GM19043 (cell line): ENCODE measurements around the gene SVIP.

ENCODE experiments used
- ATAC-seq: cut with Tn5 transposase; IDR thresholded peaks from one replicate; pipeline ENCODE4 v1.9.1; 2021; ENCODE audit warnings: low read depth; ENCODE audit not compliant: unreplicated experiment

Gene SVIP

DNA sequence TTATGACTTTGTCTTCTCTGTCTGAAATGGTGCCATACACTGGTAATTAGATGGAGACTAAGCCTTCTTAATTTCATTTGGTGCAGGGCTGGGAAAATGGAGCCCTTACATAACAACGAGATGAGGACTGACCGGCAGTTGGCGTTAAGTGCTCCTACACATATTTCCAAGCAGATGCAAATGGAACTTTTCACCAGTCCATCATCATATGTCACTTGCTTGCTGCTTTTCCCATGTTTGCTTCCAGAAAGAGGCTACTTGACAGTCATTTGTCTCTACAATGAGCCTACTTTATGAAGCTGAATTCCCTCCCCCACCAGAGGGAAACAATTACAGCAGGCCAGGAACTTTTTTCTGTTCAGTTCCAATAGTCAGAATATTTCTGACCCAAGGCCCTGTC lies 32.6 kb downstream of the SVIP start:
- no peak for ATAC-seq

DNA sequence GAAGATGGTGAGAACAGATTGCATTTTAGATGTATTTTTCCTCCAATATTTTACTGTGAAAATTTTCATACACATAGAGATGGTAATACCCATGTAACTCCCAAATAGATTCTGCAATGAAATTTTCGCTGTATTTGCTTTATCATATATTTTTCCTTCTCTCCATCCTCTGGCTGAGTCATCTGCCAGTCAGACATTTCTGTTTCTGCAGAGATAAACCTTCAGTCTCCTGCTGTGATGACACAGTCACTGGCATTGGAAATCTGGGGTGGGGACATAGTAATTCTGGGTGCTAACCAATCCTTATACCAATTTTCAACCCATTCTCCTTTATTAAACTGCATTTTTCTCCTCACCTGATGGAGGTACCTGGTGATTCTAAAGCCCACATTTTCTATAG lies 33.7 kb downstream of the SVIP start:
- no peak for ATAC-seq

DNA sequence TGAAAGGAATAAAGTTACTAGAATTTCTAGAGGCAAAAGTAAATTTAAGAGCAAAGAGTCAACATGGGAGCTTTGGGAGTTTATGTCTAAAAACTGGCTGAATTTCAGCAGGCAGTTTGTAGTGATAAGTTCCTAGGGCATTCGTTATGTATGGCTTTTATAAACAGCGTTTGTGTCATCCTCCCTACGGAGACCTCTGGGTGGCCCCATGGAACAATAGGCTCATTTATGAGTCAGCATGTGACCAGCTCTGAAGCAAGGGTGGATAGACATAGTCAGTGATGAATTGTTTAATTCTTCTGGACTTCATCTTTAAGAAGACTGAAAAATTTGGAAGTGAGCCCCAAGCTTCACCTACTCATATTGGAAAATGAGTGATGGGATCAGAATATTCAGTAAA lies 37.1 kb downstream of the SVIP start:
- no peak for ATAC-seq

DNA sequence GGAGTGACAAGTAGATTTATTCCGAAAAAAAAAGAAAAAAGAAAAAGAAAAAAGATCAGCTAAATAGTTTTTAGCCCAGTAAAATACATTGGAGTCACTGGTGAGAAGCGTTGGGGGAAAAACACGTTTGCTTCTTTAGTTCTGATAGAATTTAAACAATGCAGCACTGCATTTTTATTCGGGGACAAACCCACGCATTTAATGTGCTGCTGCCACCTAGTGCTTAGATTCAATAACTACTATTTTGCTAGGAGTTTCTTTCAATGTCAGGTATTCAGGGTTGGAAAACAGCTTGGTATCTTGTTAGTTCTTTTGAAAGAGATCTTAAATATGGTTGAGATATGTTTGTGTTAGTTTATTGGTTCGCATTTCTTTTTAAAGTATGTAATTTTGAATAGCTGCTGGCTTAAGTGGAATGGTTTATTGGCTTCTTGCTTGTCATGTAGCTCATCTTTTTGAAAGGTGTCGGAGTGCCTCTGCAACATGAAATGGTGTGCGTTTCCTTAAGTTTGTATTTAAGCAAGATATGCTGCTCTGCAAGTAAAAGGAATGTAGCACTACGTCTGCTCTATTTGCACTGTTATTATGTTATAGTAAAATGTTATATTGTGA lies 41.9 kb downstream of the SVIP start:
- ATAC-seq = peak; percentile 33

DNA sequence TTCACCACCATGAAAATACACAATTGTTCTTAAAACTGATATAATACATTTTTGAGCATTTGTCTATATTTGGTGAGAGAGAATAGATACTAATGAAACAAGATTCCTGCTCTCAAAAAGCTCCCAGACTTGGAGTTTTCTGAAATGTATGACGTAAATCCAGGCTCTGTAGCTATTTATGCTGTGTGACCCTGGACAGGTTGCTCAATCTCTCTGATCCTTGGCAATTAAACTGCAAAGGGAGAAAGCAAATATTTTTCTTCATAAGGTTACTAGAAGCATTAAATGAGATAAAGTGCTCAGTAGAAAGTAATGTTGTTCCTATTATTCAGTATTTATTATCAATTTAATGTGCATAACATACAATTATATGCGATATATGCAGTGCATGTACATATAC lies 42.5 kb downstream of the SVIP start:
- ATAC-seq = no peak

DNA sequence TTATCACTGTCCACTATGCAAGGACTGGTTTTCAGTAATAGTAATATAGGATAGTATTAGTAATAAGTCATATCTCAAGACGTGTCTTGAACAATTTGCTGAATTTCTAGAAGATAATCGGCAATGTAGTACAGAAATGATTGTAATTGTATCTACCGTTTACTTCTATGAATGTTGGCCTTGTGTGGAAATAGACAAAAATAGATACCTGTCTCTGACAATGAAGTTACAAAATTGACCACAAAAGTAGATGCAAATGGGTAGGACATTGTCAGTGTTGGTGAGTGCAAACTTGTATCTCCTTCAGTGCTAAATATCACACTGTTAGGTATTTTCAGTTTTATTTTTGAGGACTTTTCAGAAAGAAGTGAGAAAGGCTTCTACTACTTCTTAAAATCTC lies 43.1 kb downstream of the SVIP start:
- peak; percentile 92 for ATAC-seq

DNA sequence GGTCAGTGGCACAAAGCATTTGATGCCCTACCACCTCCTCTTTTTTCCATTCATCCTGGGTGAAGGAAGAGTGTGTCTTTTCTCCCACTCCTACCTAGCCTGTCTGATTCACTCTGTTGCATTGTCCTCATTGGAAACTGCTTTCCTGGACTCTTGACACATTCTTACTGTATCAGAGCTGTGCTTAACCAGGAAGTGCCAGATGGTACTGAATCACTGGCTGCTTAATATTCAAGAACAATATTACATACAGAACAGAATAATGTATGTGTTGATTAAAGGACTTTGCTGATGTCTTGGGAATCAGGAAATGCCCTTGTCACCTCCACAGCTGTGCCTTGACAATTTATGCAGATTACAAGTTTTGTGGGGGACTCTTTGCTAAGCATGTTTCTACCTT lies 44.4 kb downstream of the SVIP start:
- no peak for ATAC-seq

DNA sequence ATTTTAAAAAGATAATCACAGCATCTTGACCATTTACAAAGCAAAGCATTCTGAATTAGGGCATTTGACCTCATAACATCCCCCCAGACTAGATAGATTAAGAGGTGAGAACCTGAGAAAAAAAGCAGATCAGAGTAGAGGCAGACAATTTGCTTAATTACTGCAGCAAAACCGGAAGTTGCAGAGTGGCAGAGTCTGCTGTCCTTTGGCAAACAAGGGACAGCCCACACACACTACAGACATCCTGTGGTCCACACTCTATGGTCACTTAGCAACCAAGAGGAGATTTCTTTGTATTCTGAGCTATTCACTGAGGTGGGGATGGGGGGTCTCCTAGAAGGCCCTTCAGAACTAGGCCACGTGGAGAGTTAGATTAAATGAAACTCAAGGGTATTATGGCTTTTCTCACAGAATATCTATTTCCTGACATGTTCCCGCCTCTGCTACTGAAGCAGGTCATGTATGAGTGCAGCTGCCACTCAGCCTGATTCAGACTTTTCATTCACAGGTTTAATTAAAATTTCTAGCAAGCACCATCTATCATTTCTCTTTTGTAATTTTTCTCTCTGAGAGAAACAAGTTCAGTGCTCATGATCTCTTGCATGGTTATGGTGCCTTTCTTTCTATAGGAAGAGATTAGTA lies 48.5 kb downstream of the SVIP start:
- ATAC-seq = peak; percentile 94

DNA sequence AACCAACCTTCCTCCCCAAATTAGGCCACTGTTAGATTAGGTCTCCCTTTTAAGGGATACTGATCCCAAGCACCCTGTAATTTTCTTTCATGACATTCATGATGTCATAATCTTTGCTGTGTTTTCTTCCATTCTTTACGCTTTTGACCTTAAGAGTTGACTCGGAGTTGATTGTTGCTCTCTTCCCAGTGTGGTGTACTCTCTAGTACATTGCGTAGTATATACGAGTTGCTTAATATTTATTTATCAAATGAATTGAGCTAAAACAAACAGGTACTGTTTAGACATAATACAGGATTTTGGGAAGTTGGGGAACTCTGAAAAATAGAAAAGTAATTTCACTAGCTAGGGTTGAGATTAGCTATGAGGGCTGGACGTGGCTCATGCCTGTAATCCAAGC lies 49.8 kb downstream of the SVIP start:
- ATAC-seq = no peak

DNA sequence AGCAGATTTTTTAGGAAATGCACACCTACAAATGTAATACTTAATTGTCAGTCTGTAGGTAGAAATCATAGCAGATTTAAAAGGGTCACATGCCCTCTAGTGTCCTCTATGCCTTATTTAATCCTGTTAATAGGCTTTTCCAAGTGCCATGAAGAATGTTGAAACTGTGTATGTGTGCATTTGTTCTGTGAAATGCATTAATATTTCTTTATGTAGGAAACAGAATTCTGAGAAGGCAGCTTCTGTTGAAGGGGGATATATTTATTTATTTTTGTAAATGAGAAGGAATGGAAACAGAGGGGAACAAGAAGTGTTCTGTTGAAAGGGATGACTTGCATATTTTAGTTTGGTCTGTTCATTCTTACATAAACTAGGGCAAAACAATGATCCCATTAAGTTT lies 51.0 kb downstream of the SVIP start:
- no peak for ATAC-seq

DNA sequence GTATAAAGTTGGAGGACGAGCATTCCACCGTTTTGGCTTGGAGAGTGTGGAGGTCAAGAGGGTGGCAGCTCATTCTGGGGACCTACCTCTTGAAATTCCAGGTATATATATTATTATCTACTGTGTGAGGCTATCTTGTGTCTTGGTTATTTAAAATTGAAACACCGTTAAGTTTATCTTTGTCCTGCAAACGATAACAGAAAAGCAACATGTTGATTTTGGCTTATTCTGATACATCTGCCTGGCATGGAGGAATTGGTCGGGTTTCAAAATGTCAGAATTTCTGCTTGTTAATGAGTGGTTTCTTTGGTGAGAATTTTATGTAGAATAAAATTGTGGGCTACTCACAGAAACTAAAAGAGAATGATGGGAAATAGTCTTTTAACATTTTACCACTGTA lies 54.4 kb downstream of the SVIP start:
- no peak for ATAC-seq

DNA sequence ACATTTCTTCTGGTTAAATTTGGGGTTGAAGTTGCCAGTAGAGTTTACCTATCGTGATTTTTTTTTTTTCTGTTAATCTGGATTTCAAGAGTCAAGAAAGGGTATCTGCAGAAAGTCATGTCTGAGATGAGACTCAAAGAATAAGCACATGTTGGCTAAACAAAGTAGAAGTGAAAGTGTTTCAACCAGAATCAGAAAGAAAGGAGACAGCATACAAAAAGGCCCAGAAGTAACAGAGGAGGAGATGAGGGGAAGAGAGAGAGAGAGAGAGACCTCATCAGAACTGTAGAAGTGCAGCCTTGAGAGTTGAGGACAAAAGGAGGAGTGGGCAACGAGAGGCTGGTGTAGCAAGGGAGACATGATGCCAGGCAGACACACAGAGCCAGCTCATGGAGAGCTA lies 54.9 kb downstream of the SVIP start:
- ATAC-seq = peak; percentile 75

DNA sequence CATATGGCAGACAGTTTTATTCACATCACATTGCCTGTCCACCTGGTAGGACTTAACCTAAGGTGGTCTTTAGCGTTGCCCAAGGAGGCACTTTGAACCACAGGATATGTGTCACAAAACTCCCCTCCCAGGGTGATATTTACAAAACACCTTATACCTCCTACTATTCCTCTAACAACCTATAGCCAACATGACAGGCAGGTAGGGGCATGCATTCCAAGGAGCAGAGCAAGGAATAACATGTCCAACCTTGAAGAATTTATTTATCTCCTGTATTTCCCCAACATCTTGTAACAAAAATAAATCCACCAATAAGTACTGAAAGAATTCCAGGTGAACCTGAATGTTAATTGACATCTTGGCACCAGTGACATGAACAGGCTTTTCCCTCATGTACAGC lies 60.5 kb downstream of the SVIP start:
- ATAC-seq = no peak
